Tibial nerve (tissue), 4 donors: ENCODE data around the gene WFIKKN1.

ENCODE experiments used
- EP300 ChIP-seq, 2 donors: sonication (generic); formaldehyde crosslinking; IDR thresholded peaks; one replicate each; pipeline ENCODE4 v1.6.1; 2017; ENCODE audit warnings: antibody characterized with exemption in 2 of 2, mild to moderate bottlenecking in 1 of 2
- POLR2A ChIP-seq, 2 donors: fragments of 450-650 bp; IDR thresholded peaks; one replicate each; pipeline ENCODE4 v1.6.1; 2017; ENCODE audit warnings: antibody characterized with exemption in 2 of 2, mild to moderate bottlenecking in 2 of 2, moderate library complexity in 2 of 2
- TF ChIP-seq, protein P1 (sequence below), 5 experiments: fragments of 200-600 bp in 3 of 5; fragments of 450-650 bp in 2 of 5; sonication (generic) in 3 of 5; IDR thresholded peaks; one replicate each; pipeline ENCODE4 v1.5.1; 2016 to 2019; ENCODE audit warnings: antibody characterized with exemption in 5 of 5, mild to moderate bottlenecking in 3 of 5, moderate library complexity in 2 of 5

DNA sequence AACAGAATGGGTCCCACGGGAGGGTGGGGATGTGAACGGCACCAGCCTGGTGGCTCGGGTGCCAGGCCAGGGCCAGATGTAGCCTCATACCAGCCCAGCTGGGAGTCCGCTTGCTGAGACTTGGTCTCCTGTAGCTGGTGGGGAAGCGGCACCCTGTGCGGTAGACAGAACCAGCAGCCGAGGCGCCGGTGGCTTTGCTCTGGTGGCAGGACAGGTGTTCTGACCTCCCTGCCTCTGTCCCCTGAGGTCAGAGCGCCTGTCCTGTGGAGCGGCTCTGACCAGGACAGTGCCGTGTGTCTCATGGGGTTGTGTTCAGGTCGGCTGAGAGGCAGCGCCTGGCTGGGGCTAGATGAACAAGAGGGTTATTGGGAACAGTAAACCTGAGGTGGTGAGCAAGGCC lies 20.8 kb upstream of the WFIKKN1 start:
- TF ChIP-seq POLR2A (IDR thresholded peaks at IDR 0.05) (no peak), EP300 (IDR thresholded peaks at IDR 0.05) (no peak)
- TF ChIP-seq, protein P1, sequence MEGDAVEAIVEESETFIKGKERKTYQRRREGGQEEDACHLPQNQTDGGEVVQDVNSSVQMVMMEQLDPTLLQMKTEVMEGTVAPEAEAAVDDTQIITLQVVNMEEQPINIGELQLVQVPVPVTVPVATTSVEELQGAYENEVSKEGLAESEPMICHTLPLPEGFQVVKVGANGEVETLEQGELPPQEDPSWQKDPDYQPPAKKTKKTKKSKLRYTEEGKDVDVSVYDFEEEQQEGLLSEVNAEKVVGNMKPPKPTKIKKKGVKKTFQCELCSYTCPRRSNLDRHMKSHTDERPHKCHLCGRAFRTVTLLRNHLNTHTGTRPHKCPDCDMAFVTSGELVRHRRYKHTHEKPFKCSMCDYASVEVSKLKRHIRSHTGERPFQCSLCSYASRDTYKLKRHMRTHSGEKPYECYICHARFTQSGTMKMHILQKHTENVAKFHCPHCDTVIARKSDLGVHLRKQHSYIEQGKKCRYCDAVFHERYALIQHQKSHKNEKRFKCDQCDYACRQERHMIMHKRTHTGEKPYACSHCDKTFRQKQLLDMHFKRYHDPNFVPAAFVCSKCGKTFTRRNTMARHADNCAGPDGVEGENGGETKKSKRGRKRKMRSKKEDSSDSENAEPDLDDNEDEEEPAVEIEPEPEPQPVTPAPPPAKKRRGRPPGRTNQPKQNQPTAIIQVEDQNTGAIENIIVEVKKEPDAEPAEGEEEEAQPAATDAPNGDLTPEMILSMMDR (IDR thresholded peaks at IDR 0.05), result no peak
